Renal cortex interstitium (tissue), 11 donors: Measurements from ENCODE around the gene DYRK1A. TPM values are rescaled to one million over a fixed set of nuclear protein-coding genes. Genes with fewer than 3 reads are reported as not detected.
A peak's percentile ranks its signal among the peaks of the same experiment; 100 is the strongest.

Experiments
- DNase-seq, 11 donors: peaks; one replicate each; pipeline ENCODE4 v3.0.0-alpha.2; 2013; ENCODE audit warnings: low read depth in 9 of 11, low spot score in 4 of 11; ENCODE audit errors: extremely low read depth in 1 of 11
- polyA plus RNA-seq, 3 donors: library from polyadenylated mRNA; unstranded; fragments of 120-200 nt; gene quantifications; one replicate each; pipeline ENCODE4 v1.2.1, GENCODE V29; 2013; ENCODE audit not compliant: insufficient read length in 3 of 3

DYRK1A gene
- polyA plus RNA-seq, 3 donors: 63.1 to 76.2 (median 67.2) TPM

DNA sequence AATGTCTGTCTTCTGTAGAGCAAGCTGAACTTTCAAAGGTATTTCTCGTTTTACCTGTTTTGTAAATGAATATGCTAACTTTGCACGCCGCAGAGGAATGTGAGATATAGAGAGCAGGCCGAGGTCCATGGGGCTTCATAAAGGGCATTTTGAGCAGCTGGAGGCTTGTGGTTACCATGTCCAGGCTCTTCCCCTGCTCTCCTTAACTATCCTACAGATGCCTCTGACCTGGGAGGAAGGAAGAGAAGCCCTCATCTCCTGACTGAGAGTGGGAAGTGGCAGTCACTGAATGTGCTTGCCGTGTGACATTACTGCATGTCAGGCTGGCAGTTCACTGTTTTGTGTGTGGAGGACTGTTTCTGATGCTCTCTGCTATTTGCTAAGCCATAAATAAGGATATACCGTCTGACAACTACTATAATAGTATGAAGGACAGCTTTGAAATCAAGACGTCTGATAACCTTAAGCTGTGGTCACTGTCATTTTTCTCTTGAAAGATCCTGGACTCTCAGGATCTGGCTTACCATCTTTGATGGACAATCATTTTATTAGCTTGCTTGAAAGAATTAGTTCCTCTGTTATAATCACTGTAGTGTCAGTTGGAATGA is 92.2 kb downstream of the DYRK1A start:
- DNase-seq: no peak

DNA sequence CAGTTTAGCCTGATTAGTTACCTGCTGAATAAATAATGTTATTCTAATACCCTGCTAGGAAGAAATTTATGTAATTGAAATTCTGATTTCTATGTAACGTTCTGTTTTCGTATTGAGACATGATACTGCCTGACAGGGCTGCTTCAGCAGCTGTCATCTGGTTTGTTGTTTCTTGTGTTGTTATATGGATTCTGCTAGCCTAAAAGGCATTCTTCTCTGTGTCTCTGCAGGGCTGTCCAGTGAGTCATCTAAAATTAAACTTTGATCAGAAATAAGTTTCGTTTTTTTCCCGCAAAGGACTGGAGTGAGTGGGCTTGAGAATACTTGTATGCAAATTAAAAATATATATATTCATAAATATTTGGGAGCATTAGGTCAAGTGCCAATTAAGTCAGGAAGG is 93.0 kb downstream of the DYRK1A start:
- DNase-seq: no peak

DNA sequence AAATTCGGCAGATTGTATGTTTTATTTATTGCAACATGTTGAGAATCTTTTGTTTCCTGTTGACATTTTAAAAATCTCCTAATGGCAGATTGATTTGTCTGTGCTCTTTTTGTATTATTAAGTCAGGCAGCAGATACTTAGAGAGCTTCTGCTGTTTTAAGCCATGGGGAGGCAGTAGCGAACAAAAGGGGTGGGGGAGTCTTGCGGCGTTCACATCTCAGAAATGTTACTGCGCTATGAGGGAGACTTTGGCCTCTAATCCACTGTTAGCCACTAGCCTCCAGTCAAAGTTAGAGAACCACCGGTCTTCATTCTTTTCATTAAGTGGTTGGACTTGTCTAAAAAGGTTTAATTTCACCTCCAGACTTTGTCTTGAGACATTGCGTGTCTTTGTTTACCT is 93.6 kb downstream of the DYRK1A start:
- no peak for DNase-seq

GRCh38 chr21:37461479-37461878 is 94.9 kb downstream of the DYRK1A start:
- no peak for DNase-seq

- no peak for DNase-seq
Observed at GRCh38 chr21:37462087-37462861, 95.7 kb downstream of the DYRK1A start.

DNA sequence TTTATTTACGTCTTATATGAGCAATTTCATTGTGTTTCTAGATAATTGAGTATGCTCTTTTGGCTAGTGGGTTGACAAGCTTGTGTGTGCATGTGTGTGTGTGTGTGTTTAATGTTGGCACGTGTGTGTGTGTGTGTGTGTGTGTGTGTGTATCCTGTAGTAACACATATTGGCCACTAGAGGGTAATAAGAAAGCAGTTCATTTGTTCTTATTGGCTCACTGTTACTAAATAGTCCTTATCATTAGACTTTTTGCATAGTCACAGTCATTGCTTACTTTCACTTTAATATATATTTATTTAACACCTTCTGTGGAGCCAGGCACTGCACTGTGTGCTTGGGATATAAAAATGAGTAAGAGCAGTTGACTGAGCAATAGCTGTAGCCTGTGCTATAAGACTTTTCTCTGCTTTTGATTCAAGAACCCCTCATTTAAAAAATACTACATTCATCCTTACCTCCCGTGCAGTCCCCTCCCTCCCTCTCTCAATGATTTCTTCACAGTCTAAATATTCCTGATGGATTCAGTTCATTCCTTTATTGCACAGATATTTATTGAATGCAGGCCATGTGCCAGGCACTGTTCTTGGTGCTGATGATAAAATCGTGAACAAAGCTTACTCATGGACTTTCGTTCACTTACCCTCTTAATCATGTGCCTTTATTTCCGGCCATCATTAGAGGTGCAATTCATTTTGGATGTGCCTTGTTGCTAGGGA is 96.7 kb downstream of the DYRK1A start:
- DNase-seq: peak in 1 of 11 donors; percentile 17

- no peak for DNase-seq
Observed at GRCh38 chr21:37467082-37467481, 100.5 kb downstream of the DYRK1A start.

DNA sequence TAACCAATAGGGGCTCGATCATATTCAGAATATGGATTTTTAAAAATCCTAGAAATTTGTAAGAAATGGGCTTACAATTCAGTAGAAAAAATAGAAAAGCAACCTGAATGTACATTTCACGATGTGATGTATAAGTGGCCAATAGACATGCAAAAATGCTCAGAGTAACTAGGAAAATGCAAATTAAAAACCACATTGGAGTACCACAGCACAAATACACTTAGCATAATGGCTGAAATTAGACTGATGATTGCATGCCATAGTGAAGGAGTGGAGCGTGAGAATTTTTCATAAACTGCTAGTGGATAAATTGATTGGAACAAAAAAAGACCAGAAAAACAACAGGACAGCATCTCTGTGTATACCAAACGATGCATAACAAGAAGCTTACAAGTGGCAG is 102.3 kb downstream of the DYRK1A start:
- DNase-seq: no peak

DNA sequence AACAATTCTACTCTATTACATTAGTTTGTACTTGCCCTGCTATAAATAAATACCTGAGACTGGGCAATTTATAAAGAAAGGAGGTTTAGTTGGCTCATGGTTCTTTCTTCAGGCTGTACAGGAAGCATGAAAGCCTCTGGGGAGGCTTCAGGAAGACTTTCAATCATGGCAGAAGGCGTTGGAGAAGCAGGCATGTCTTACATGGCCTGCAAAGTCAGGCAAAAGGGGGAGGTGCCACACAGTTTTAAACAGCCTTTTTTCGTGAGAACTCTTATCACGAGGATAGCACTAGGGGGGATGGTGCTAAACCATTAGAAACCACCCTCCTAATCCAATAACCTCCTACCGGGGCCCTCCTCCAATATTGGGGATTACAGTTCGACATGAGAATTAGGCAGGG is 102.9 kb downstream of the DYRK1A start:
- no peak for DNase-seq

- DNase-seq: no peak
Observed at GRCh38 chr21:37472581-37472980, 106.0 kb downstream of the DYRK1A start.

GRCh38 chr21:37473491-37473890 is 106.9 kb downstream of the DYRK1A start:
- no peak for DNase-seq

- DNase-seq: no peak
Observed at GRCh38 chr21:37474342-37474741, 107.8 kb downstream of the DYRK1A start.

DNA sequence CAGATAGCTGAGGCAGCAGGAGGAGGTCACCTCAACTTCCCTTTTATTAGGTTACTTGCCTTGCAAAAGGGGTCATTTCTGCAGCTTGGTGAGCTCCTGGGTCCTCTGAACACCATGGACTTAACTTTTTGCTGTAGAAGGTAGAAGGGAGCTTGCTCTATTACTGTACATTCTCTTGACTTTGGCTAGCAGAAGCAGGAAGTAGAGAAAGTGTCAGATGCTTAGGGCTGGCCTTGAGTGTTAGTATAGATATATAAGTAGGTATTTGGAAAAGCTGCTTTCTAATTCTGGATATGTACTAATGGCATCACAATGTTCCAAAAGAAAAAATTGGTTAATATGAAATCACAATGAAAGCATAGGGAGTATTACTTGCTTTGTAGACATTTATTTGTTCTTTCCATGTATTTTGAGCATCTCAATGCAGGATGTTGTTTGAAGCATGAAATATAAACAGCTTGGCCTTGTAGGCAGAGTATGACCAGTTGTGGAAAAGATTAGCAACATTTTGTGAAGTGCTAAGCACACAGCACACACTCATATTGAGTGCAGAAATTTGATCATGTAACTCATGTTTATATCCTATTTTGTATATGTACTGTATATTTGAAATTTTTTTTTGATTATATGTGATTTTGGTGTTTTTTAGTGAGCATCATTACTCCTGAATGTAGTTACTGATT is 108.8 kb downstream of the DYRK1A start:
- DNase-seq: no peak

DNA sequence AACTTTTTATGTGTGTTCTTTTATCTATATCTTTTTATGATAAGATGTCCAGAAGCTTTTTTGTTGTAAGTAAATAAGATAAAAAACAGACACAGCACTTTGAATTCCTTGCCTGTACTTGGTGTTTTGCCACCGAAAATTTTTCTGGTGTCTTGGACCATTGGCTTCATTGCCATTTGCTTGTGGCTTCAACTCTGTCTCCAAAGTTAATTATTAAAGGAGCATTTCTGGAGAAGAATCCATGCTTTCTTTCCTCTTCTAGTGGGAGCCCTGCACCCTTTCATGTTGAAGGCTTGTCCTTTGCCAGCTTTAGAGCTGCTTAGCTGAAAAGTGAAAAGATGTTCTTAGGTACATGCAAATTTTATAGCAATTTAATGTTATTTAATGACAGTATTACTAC is 112.2 kb downstream of the DYRK1A start:
- DNase-seq: peak in 1 of 11 donors; percentile 33

DNA sequence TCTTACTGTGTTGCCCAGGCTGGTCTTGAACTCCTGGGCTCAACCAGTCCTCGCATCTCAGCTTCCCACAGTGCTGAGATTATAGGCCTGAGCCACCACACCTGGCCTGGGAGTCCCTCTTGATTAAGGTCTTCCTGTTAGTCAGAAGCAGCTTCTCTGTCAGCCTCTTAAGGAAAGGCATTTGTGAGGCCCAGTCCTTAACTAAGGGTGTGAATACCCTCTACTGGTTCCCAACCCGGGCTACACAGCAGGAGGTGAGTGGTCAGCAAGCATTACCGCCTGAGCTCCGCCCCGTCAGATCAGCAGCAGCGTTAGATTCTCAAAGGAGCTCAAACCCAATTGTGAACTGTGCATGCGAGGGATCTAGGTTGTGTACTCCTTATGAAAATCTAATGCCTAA is 117.2 kb downstream of the DYRK1A start:
- DNase-seq: no peak

DNA sequence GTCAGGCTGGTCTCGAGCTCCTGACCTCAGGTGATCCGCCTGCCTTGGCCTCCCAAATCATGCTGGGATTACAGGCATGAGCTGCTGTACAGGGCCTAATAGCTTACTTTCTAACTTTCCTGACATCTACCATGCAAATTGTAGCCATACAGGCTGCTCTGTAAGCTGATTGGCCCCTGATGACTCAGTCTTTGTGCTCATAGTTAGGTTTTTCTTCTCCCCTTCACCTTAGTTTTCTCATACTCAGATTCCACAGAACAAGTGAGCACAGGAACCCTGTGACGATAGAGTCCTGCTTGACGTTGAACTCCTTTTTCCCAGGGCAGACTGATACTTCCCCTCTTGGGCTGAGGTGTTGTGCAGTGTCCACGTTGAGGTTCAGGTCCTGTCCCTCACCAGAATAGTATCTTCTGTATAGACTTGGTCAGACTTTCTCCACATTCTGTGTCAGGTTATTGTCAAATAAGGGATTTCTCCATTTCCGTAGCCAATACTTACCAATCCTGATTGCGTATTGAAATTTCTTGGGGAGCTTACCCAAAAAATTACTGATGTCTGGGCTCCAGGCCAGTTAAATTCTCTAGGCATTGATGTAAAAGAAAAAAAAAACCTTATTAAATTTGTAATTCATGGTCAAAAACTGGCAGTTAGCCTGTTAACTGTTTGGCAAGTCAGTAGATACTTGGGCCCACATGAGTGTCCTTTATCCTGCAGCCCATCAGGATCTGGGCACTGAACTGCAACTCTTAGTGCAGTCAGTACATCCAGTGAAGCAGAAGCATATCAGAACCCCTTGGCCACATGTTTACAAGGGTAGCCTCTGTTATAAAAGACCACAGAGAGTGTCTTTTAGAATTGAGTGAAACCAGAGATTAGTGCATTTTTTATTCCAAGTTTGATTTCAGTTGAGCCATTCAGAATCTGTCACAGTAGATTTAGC is 118.2 kb downstream of the DYRK1A start:
- no peak for DNase-seq

DNA sequence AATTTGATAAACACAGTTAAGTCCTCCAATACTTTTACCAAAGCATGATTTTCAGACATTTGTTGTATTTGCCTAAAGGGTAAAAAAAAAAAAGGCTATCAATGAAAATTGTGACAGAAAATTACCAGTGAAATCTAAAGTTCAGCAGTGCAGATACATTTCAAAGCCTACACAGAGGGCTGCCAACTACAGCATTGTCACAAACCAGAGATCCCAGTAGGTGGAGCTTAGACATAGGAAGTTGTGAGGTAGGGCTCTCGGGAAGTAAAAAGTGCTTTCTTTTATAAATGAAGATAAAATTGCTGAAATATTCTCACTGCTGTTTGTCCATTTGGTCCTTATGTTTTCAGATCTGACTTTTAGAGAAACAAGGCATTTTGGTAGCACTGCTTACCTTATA is 123.0 kb downstream of the DYRK1A start:
- no peak for DNase-seq

DNA sequence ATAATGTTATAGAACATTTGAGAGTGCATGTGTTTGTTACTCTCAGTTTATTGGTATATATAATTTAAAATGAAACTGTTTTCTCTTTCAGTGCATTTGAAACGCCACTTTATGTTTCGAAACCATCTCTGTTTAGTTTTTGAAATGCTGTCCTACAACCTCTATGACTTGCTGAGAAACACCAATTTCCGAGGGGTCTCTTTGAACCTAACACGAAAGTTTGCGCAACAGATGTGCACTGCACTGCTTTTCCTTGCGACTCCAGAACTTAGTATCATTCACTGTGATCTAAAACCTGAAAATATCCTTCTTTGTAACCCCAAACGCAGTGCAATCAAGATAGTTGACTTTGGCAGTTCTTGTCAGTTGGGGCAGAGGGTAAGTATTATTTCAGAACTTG is 123.5 kb downstream of the DYRK1A start:
- no peak for DNase-seq

GRCh38 chr21:37496972-37497371 is 130.4 kb downstream of the DYRK1A start:
- no peak for DNase-seq
